GM18526 (cell line): ENCODE data around the gene LRRTM2.

Experiments
- POLR2A ChIP-seq: IDR thresholded peaks from 3 replicates; pipeline ENCODE4 v1.6.1; 2011; ENCODE audit not compliant: insufficient read length; ENCODE audit errors: extremely low read depth

Gene LRRTM2

GRCh38 chr5:138890644-138891043 lies 15.5 kb upstream of the LRRTM2 start:
- TF ChIP-seq POLR2A = no peak

GRCh38 chr5:138889994-138890393 lies 14.9 kb upstream of the LRRTM2 start:
- no peak for TF ChIP-seq POLR2A

- no peak for TF ChIP-seq POLR2A
These were observed 9.4 kb upstream of the LRRTM2 start for GRCh38 chr5:138884554-138884953.

GRCh38 chr5:138884094-138884493 lies 9.0 kb upstream of the LRRTM2 start:
- TF ChIP-seq POLR2A = no peak

- no peak for TF ChIP-seq POLR2A
These were observed 8.1 kb upstream of the LRRTM2 start for GRCh38 chr5:138883211-138883610.

- no peak for TF ChIP-seq POLR2A
These were observed 3.5 kb upstream of the LRRTM2 start for GRCh38 chr5:138878437-138879235.

GRCh38 chr5:138876811-138877210 lies 1.7 kb upstream of the LRRTM2 start:
- TF ChIP-seq POLR2A = no peak

GRCh38 chr5:138875946-138876345 lies 811 bp upstream of the LRRTM2 start:
- no peak for TF ChIP-seq POLR2A

- no peak for TF ChIP-seq POLR2A
These were observed 379 bp upstream of the LRRTM2 start for GRCh38 chr5:138875552-138875875.

- TF ChIP-seq POLR2A = no peak
These were observed 894 bp downstream of the LRRTM2 start for GRCh38 chr5:138874241-138874640.

- TF ChIP-seq POLR2A = no peak
These were observed 1.5 kb downstream of the LRRTM2 start for GRCh38 chr5:138873466-138874221.

- no peak for TF ChIP-seq POLR2A
These were observed 2.2 kb downstream of the LRRTM2 start for GRCh38 chr5:138872841-138873465.

- no peak for TF ChIP-seq POLR2A
These were observed 4.5 kb downstream of the LRRTM2 start for GRCh38 chr5:138870611-138871010.

- no peak for TF ChIP-seq POLR2A
These were observed 5.2 kb downstream of the LRRTM2 start for GRCh38 chr5:138869763-138870500.

- TF ChIP-seq POLR2A = no peak
These were observed 6.1 kb downstream of the LRRTM2 start for GRCh38 chr5:138869038-138869437.
